MCF 10A (cell line): Measurements from ENCODE around the gene BRICD5. TPM values are rescaled to one million over a fixed set of nuclear protein-coding genes. Genes with fewer than 3 reads are reported as not detected.

Experiments
- BruUV-seq: library from RNA; stranded (reverse); fragments of 400-500 nt; replicated peaks from 2 replicates; lab custom pipeline; 2021; lab: Mats Ljungman, UMichigan
- CTCF ChIA-PET: fragments of 300-600 bp; sonication (Branson Sonifier 250); formaldehyde crosslinking; extraction: SDS; loops from one replicate; lab custom pipeline; 2021; ENCODE audit warnings: antibody characterized with exemption, inconsistent platforms; lab: Yijun Ruan, JAX
- POLR2A ChIA-PET: fragments of 300-600, 350-650 bp; sonication (Branson Sonifier 250); formaldehyde crosslinking; extraction: SDS; loops from one replicate; lab custom pipeline; 2020; ENCODE audit warnings: antibody characterized with exemption, inconsistent platforms; lab: Yijun Ruan, JAX
- DNase-seq: peaks from one replicate; pipeline ENCODE4 v3.0.0-alpha.2; 2018; ENCODE audit not compliant: unreplicated experiment
- H3K27ac Mint-ChIP-seq: one replicate; pipeline ENCODE4 v1.8.0; 2022; ENCODE audit warnings: mild to moderate bottlenecking, low read depth, mixed read lengths; ENCODE audit not compliant: unreplicated experiment
- H3K27me3 Mint-ChIP-seq: one replicate; pipeline ENCODE4 v1.8.0; 2022; ENCODE audit warnings: mixed read lengths; ENCODE audit not compliant: insufficient read depth, unreplicated experiment
- H3K36me3 Mint-ChIP-seq: one replicate; pipeline ENCODE4 v1.8.0; 2022; ENCODE audit warnings: mild to moderate bottlenecking, moderate library complexity, mixed read lengths; ENCODE audit not compliant: insufficient read depth, unreplicated experiment
- H3K4me1 Mint-ChIP-seq: one replicate; pipeline ENCODE4 v1.8.0; 2022; ENCODE audit warnings: mixed read lengths; ENCODE audit not compliant: insufficient read depth, unreplicated experiment
- H3K4me3 Mint-ChIP-seq: one replicate; pipeline ENCODE4 v1.8.0; 2022; ENCODE audit warnings: mild to moderate bottlenecking, moderate library complexity, mixed read lengths; ENCODE audit not compliant: unreplicated experiment
- H3K9me3 Mint-ChIP-seq: one replicate; pipeline ENCODE4 v1.8.0; 2022; ENCODE audit warnings: mixed read lengths; ENCODE audit not compliant: unreplicated experiment
- intact Hi-C: fragments of 100-400 bp; cut with micrococcal nuclease; formaldehyde crosslinking; loops from 2 replicates; pipeline ENCODE4 v1.14.1; 2022
- total RNA-seq: library from RNA; stranded (reverse); gene quantifications from 2 replicates; pipeline ENCODE4 v1.2.3, GENCODE V29; 2022
- TF ChIP-seq, protein P1 (sequence below): fragments of 200-600 bp; IDR thresholded peaks from one replicate; pipeline ENCODE4 v1.8.0; 2022; ENCODE audit warnings: antibody characterized with exemption, mild to moderate bottlenecking; ENCODE audit not compliant: unreplicated experiment

Gene BRICD5
- total RNA-seq, 1 experiment from 2014 or later = 4.6 TPM

GRCh38 chr16:2162676-2163118 lies 48.0 kb downstream of the BRICD5 start:
- Mint-ChIP-seq H3K27me3 (no peaks in the 10 kb centered on the region), H3K27ac (peak overlapping the region; percentile 92), H3K9me3 (no peaks in the 10 kb centered on the region), H3K4me1 (peaks cover 23% of the 10 kb centered on the region), H3K4me3 (peak overlapping the region; percentile 64), H3K36me3 (peaks cover 22% of the 10 kb centered on the region)
- TF ChIP-seq, protein P1, sequence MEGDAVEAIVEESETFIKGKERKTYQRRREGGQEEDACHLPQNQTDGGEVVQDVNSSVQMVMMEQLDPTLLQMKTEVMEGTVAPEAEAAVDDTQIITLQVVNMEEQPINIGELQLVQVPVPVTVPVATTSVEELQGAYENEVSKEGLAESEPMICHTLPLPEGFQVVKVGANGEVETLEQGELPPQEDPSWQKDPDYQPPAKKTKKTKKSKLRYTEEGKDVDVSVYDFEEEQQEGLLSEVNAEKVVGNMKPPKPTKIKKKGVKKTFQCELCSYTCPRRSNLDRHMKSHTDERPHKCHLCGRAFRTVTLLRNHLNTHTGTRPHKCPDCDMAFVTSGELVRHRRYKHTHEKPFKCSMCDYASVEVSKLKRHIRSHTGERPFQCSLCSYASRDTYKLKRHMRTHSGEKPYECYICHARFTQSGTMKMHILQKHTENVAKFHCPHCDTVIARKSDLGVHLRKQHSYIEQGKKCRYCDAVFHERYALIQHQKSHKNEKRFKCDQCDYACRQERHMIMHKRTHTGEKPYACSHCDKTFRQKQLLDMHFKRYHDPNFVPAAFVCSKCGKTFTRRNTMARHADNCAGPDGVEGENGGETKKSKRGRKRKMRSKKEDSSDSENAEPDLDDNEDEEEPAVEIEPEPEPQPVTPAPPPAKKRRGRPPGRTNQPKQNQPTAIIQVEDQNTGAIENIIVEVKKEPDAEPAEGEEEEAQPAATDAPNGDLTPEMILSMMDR = no peak
- no TSS peak for BruUV-seq
- ChIA-PET POLR2A (interaction anchor here (0.6 to 4.0 kb wide), 12 partner anchors 8 to 481 kb away, joined by 3 to 32 read pairs (median 5); partner anchors contain the start of genes FAHD1, MLST8, PGP and TRAF7), CTCF (interaction anchor here (0.6 to 1.5 kb wide), 3 partner anchors 11 to 139 kb away, joined by 3 to 8 read pairs (median 7); no protein-coding TSS in a partner anchor)
- intact Hi-C loops = no loop called here
- DNase-seq = peak; percentile 55

DNA sequence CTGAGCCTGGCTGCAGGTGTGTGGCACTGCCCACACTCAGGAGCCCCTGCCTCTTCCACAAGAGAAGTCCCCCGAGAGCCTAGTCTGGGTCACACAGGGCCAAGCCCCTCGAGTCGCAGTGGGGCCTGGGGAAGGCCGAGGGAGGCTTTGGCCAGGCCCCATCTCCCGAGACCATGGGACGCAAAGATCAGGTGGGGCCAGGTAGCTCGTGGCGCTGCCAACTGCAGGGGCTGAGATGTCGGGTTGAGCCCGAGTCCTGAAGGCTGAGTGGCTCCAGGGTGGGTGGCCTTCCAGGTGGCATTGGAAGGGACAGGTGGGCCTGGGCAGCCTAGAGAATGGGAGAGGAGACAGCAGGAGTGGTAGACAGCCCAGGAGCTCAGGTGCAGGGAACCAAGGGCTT lies 48.8 kb downstream of the BRICD5 start:
- H3K4me3 Mint-ChIP-seq = peak overlapping the region; percentile 50
- ChIA-PET CTCF (interaction anchor here (0.6 to 1.5 kb wide), 3 partner anchors 10 to 48 kb away, joined by 4 to 7 read pairs (median 6); no protein-coding TSS in a partner anchor), POLR2A (interaction anchor here (0.6 to 4.0 kb wide), 13 partner anchors 10 to 1571 kb away, joined by 3 to 32 read pairs (median 6); partner anchors contain the start of genes ECI1, FAHD1, MLST8 and PGP)
- H3K9me3 Mint-ChIP-seq = no peaks in the 10 kb centered on the region
- intact Hi-C loops = loop anchor here (2.0 kb wide), 1 partner anchor 61 kb away; the partner anchor contains the start of gene E4F1
- peaks cover 30% of the 10 kb centered on the region for H3K4me1 Mint-ChIP-seq
- peaks cover 20% of the 10 kb centered on the region for H3K36me3 Mint-ChIP-seq
- peak overlapping the region; percentile 12 for H3K27ac Mint-ChIP-seq
- H3K27me3 Mint-ChIP-seq = no peaks in the 10 kb centered on the region
- TF ChIP-seq, protein P1 = no peak
- BruUV-seq = no TSS peak
- DNase-seq = no peak

GRCh38 chr16:2160915-2161551 lies 49.6 kb downstream of the BRICD5 start:
- ChIA-PET POLR2A (interaction anchor here (0.6 to 4.0 kb wide), 6 partner anchors 9 to 1571 kb away, joined by 3 to 32 read pairs (median 6); partner anchors contain the start of gene PGP), CTCF (interaction anchor here (0.6 to 1.4 kb wide), 2 partner anchors 49 to 968 kb away, joined by 3 to 6 read pairs; no protein-coding TSS in a partner anchor)
- DNase-seq = peak; percentile 48
- Mint-ChIP-seq H3K9me3 (no peaks in the 10 kb centered on the region), H3K4me1 (peaks cover 38% of the 10 kb centered on the region), H3K36me3 (peaks cover 17% of the 10 kb centered on the region), H3K27me3 (no peaks in the 10 kb centered on the region), H3K4me3 (peak overlapping the region; percentile 38), H3K27ac (peak overlapping the region; percentile 12)
- intact Hi-C loops = loop anchor here (2.0 kb wide), 1 partner anchor 62 kb away; the partner anchor contains the start of gene E4F1
- no TSS peak for BruUV-seq
- TF ChIP-seq, protein P1 = no peak

Other genes starting within 250 kb of the BRICD5 start
- 4,760 and 4,836 TPM in 2 replicates for gene RPS2, start 246.0 kb downstream of the BRICD5 start, total RNA-seq
- gene RNF151, start 244.0 kb downstream of the BRICD5 start, total RNA-seq = 0.39 TPM in 1 of 2 replicates, not detected in the other
- gene TBL3, start 238.8 kb downstream of the BRICD5 start, total RNA-seq = 25.8 and 26.8 TPM in 2 replicates
- gene NOXO1, start 229.4 kb downstream of the BRICD5 start, total RNA-seq = 1.1 TPM in 1 of 2 replicates, not detected in the other
- gene GFER, start 226.7 kb downstream of the BRICD5 start, total RNA-seq = 34.6 and 40.8 TPM in 2 replicates
- gene SYNGR3, start 220.9 kb downstream of the BRICD5 start, total RNA-seq = 0.68 and 1.1 TPM in 2 replicates
- gene ZNF598, start 201.0 kb downstream of the BRICD5 start, total RNA-seq = 177 and 252 TPM in 2 replicates
- gene NPW, start 191.1 kb downstream of the BRICD5 start, total RNA-seq = 4.9 and 7.7 TPM in 2 replicates
- gene NHERF2, start 184.0 kb downstream of the BRICD5 start, total RNA-seq = 8.5 and 14.5 TPM in 2 replicates
- gene NTHL1, start 163.0 kb downstream of the BRICD5 start, total RNA-seq = 16.4 and 17.7 TPM in 2 replicates
- 99.8 and 136 TPM in 2 replicates for gene TSC2, start 162.9 kb downstream of the BRICD5 start, total RNA-seq
- 159 and 187 TPM in 2 replicates for gene PKD1, start 75.0 kb downstream of the BRICD5 start, total RNA-seq
- 0.81 and 1.0 TPM in 2 replicates for gene RAB26, start 62.2 kb downstream of the BRICD5 start, total RNA-seq
- 87.4 and 98.6 TPM in 2 replicates for gene TRAF7, start 55.1 kb downstream of the BRICD5 start, total RNA-seq
- 0.10 and 0.14 TPM in 2 replicates for gene CASKIN1, start 14.3 kb downstream of the BRICD5 start, total RNA-seq
- 63.4 and 87.6 TPM in 2 replicates for gene MLST8, start 5.4 kb downstream of the BRICD5 start, total RNA-seq
- 11.3 and 12.0 TPM in 2 replicates for gene PGP, start 4.0 kb upstream of the BRICD5 start, total RNA-seq
- 26.2 and 28.4 TPM in 2 replicates for gene E4F1, start 12.7 kb upstream of the BRICD5 start, total RNA-seq
- gene DNASE1L2, start 25.6 kb upstream of the BRICD5 start, total RNA-seq = 1.5 and 3.8 TPM in 2 replicates
- 115 and 154 TPM in 2 replicates for gene ECI1, start 40.7 kb upstream of the BRICD5 start, total RNA-seq
- gene RNPS1, start 57.3 kb upstream of the BRICD5 start, total RNA-seq = 245 and 247 TPM in 2 replicates
- gene ABCA3, start 129.9 kb upstream of the BRICD5 start, total RNA-seq = 3.5 and 4.6 TPM in 2 replicates
- 7.5 and 11.9 TPM in 2 replicates for gene CCNF, start 218.6 kb upstream of the BRICD5 start, total RNA-seq
- gene TEDC2, start 249.2 kb upstream of the BRICD5 start, total RNA-seq = 3.5 and 6.9 TPM in 2 replicates